NOMO-1 treated with DMSO at 0.1 percent for 48 hours (cell line): ENCODE data around the gene ANKRD36C.
"Not testable (repeated sequence)": the region's sequence is repeated elsewhere in the genome, so short reads cannot be mapped to it uniquely, and the experiment has no call there.

Experiments
- DNase-seq: peaks from one replicate; lab custom pipeline; 2025; ENCODE audit not compliant: unreplicated experiment; lab: John Stamatoyannopoulos, UW

ANKRD36C gene

DNA sequence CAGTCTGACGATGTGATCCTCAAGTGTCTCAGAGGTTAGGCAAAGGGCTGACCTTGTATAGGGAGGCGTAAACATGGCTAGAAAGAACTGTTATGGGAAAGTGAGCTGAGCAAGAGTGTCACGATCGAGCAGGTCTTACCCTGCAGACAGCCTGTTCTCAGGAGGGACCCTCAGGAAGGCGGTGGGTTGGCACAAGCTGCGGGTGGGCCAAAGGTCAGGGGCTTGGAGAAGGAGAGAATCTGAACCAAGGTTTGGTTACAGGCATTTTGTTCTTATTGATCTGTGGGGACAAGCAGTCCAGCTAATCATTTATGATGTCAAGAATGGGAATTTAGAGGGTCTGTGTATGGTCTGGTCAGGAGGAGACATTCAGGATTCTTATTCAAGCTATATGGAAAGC, 16.4 kb upstream of the ANKRD36C start:
- not testable (repeated sequence) for DNase-seq

DNA sequence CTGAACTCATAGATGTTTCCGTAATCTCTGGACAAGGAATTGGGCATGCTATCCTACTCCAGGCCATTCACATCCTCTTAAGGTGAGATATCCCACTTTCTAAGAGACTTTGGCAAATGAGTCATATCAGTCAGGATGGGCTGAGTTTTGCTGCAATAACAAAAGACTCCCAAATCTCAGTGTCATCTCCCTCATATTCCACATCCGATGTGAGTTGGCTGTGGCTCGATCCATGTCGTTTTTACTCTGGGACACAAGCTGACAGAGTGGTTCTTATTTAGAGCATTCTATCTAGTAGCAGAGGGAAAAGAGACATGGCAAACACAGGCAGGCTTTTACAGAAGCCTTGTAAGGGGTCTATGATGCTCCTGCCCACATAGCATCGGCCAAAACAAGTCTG, 14.6 kb upstream of the ANKRD36C start:
- not testable (repeated sequence) for DNase-seq

DNA sequence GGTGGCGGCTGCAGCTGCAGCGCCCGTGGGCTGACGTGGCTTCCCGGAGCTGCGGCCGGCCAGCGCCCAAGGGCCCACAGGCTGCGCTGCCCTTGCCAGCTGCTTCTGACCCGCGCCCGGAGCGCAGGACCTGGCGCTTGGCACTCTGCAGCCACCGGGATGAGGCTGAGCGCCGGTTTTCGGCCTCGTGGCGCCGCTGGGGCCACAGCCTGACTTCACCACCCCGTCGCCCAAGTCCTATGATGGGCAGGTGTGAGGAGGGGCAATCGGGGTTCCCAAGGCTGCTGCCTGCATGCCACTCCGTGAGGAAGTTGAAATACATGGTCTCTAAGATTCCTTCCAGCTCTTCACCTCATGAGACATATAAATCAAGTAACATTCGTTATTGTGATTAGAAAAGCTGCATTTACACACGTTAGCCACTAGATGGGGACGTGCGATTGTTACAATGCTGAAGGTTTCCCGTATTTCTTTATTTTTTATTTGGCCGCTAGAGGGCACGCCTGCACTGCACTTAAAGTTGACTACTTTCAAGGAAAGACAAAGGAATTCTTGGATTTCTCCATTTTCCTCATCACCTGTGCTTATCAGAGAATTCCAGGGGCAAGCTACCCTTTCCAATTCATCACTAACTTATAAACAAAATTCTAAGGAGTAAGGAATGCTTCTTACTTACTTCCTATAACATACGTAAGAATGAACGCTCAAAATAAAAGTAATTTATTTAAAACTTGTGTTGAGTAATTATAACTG, 1.1 kb upstream of the ANKRD36C start:
- not testable (repeated sequence) for DNase-seq

DNA sequence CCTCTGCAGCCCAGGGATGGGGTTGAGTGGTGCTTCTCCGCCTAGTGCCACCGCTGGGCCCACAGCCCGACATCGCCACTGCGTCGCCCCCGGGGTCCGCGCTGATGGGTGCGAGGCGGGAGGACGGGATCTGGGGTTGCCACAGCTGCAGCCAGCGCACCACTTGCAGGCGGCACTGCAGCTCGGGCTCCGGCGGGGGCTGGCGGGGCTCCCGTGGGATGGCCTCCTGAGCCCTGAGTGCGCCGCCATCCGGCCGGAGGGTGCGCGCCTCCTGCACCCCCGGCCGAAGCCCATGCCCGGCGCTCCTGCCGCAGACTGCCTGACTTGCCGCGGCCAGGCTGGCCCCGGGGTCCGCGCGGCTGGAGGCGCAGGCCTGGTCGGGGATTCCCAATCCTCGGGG, 478 bp upstream of the ANKRD36C start:
- DNase-seq = not testable (repeated sequence)

DNA sequence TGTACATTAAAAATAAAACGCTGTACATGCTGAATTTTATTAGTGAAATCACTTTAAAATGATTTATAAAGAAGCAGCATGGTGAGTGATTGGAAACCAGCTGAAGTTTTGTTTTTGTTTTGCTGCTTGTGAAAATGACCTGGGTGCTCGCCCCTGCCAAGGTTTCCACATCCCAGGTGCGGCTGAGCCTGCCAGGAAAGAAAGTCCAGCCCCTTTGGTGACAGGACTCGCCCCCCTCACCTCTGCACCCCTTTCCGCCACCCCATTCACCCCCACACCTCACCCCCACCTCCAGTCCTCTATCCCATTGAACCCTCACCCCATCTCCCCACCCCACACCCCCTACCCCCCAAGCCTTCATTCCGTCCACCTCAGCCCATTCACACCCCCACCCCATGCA, 740 bp downstream of the ANKRD36C start:
- DNase-seq = not testable (repeated sequence)

DNA sequence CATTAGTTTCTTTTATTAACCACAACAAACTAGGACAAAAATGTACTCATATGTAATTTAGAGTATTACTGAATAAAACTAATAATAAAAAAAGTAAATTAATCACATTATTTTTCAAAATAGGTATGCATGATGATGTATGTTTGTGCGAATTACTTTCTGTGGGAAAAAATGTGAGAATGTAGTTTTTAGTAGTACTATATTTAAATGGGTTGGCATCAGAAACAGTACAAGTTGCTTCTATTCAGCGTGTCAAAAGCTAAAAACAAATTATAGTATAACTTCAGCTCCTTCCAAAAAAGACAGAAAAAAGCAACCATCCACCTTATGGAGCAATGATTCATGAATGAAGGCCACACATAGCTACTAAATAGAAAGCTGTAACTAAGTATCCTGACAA, 40.0 kb downstream of the ANKRD36C start:
- not testable (repeated sequence) for DNase-seq

DNA sequence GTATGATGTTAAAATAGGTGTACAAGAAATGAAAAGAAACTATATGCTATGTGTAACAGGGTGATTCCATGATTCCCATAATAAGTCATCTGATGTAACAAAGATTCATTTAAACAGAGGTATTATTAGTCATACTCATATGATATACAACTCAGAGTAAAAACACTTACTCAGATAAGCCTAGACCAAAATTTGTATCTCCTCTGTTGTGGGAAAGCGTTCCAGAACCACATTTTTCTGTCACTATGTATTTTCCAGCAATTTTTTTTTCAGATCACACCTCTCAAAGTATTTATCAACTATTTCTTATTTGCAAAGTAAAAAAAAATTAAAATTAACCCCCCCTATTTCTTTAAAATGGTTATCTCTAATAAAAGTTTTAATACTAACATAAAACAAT, 43.6 kb downstream of the ANKRD36C start:
- not testable (repeated sequence) for DNase-seq

DNA sequence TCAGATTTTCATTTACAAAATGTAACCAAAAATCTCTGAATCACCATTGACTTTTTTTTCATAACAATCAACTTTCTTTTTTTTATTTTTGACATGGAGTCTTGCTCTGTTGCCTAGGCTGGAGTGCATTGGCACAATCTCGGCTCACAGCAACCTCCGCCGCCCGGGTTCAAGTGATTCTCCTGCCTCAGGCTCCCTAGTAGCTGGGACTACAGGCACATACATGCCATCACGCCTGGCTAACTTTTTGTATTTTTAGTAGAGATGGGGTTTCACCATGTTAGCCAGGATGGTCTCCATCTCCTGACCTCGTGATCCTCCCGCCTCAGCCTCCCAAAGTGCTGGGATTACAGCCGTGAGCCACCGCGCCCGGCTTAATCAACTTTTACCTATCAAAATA, 51.7 kb downstream of the ANKRD36C start:
- not testable (repeated sequence) for DNase-seq

DNA sequence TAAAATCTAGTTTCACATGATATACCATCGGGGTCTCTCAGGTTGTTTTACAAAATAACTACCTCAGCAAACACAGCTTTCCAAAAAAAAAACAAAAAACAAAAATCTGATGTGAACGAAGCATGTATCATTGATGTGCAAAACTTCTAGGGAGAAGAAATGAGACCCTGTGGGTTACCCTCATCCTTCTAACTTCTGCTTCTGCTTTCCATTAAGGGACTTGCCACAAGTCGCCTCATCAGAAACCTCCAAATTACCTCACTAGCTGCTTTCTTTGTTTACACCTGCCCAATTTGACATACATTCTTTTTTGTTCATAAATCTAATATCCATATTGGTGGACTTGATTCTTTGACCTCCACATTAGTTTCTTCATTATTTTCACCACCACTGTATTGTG, 60.9 kb downstream of the ANKRD36C start:
- not testable (repeated sequence) for DNase-seq

DNA sequence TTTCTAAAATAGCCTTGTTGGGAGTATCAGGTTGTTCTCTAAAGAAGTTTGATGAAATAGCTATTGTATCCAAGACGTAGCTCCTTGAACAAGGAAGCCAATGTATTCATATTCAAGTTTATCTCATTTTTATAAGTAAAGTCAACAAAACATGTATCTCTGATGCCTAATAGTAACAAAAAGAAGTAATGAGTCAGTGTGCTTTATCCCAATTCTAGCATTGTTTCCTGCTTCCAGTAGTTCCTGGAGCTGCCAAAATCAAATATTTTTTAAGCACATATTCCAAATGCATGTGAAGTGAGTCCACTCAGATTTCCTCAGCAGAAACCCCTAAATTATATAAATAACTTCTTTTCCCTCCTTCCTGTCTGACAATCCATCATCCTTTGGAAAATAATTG, 74.6 kb downstream of the ANKRD36C start:
- DNase-seq = not testable (repeated sequence)

DNA sequence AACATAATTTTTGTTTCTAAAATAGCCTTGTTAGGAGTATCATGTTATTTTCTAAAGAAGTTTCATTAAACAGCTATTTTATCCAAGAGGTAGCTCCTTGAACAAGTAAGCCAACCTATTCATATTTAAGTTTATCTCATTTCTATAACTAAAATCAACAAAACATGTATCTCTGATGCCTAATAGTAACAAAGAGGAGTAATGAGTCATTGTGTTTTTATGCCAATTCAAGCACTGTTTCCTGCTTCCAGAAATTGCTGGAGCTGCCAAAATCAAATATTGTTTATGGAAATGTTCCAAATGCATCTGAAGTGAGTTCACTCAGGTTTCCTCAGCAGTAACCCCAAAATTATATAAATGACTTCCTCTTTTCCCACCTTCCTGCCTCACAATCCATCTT, 76.5 kb downstream of the ANKRD36C start:
- not testable (repeated sequence) for DNase-seq

DNA sequence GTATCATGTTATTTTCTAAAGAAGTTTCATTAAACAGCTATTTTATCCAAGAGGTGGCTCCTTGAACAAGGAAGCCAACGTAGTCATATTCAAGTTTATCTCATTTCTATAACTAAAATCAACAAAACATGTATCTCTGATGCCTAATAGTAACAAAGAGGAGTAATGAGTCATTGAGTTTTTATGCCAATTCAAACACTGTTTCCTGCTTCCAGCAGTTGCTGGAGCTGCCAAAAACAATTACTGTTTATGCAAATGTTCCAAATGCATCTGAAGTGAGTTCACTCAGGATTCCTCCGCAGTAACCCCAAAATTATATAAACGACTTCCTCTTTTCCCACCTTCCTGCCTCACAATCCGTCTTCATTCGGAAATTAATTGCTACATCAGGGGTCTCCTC, 80.2 kb downstream of the ANKRD36C start:
- DNase-seq = not testable (repeated sequence)

DNA sequence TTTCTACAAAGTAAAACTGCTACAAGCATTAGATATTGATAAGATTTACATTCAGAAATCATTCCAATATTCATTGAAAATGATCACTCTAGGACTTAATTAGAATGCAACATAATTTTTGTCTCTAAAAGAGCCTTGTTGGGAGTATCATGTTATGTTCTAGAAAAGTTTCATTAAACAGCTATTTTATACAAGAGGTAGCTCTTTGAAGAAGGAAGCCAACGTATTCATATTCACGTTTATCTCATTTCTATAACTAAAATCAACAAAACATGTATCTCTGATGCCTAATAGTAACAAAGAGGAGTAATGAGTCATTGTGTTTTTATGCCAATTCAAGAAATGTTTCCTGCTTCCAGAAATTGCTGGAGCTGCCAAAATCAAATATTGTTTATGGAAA, 97.2 kb downstream of the ANKRD36C start:
- DNase-seq = not testable (repeated sequence)

DNA sequence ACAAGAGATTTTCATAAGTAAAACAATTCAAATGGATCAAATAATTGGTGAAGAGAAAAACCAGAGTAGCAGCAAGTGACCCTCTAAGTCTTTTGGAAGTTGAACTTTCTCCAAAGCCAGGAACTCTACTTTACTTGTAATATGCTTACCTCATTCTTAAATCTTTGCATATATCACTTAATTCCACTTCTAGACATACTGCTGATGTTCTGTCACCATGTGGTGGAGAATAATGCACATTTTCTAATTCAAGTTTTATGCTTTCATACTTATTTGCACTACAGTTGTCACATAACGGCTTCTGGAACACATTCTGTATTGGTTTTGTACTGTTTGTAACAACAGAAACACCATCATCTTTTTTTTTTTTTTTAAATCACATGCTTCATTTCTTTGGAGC, 123.7 kb downstream of the ANKRD36C start:
- not testable (repeated sequence) for DNase-seq

DNA sequence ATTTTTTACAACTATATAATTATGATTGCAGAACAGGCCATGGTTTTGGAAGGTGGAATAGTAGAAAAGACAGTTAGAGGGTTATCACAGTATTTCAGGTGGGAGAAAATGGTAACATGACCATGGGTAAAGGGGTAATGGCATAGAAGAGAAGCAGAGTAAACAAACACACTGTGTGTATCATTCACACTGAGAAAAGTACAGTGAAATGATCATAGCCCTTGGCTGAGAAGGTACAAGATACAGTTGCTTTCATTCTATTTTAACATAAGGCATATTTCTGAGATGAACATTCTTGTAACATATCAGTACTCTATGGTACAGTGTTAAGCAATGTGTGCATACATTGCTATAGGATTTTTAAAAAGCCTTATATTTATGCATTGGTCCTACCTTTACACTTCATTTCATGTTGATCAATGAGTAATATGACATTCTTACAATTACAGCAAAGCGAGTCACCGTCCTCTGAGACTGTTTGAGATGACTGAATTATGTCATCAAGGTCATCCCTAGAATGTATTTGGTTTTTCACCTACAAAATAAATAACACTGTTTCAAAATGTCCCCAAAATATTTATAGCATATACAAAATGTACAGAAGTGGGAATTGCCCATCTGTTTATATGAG, 124.5 kb downstream of the ANKRD36C start:
- DNase-seq = not testable (repeated sequence)

DNA sequence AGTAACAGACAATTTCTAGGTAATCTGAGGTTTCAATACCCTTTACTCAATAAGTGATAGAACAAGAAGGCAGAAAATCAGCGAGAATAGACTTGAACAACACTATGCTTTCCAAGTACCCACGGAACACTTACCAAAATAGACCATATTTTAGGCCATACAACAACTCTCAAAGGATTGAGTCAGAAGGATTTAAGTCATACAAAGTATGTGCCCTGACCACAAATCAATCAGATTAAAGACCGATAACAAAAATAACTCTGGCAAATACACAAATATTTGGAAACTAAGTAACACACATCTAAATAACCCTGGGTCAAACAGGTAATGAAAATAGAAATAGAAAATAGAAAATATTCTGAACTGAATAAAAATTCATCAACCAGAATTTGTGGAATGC, 129.5 kb downstream of the ANKRD36C start:
- DNase-seq = not testable (repeated sequence)

DNA sequence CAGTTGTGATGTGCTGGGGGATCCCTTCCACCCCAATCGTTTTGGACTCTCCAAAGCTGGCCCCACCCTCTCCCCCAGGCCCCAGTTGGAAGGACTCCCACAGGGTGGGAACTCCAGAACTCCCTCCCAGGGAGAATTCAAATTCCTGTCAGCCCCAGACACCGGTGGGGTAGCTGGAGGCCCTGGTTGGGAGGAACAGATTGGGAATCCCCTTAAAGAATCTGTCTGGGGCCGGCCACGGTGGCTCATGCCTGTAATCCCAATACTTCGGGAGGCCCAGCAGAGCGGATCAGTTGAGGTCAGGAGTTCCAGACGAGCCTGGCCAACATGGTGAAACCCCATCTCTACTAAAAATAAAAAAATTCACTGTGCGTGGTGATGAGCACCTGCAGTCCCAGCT, 155.5 kb downstream of the ANKRD36C start:
- DNase-seq = no peak

DNA sequence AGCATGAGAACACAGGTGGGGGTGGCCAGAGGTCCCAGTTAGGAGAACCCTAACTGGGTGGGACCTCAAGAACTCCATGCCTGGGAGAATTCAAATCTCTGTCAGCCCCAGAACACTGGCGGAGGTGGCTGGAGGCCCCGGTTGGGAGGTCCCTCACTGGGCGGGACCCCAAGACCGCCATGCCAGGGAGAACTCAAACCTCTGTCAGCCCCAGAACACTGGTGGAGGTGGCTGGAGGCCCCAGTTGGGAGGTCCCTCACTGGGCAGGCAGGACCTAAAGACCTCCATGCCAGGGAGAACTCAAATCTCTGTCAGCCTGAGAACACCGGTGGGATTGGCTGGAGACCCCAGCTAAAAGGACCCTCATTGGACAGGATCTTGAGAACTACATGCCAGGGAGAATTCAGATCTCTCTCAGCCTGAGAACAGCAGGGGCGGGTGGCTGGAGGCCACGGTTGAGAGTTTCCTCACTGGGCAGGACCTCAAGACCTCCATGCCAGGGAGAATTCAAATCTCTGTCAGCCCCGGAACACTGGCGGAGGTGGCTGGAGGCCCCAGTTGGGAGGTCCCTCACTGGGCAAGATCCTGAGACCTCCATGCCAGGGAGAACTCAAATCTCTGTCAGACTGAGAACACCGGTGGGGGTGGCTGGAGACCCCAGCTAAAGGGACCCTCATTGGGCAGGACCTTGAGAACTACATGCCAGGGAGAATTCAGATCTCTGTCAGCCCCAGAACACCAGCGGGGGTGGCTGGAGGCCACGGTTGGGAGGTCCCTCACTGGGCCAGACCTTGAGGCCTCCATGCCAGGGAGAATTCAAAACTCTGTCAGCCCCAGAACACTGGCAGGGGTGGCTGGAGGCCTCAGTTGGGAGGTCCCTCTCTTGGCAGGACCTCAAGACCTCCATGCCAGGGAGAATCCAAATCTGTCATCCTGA, 157.3 kb downstream of the ANKRD36C start:
- not testable (repeated sequence) for DNase-seq

DNA sequence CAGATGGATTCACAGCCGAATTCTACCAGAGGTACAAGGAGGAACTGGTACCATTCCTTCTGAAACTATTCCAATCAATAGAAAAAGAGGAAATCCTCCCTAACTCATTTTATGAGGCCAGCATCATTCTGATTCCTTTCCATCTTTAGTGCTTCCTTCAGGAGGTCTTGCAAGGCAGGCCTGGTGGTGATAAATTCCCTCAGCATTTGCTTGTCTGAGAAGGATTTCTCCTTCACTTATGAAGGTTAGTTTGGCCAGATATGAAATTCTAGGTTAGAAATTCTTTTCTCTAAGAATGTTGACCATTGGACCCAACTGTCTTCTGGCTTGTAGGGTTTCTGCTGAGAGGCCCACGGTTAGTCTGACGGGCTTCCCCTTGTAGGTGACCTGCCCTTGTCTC, 167.4 kb downstream of the ANKRD36C start:
- DNase-seq = not testable (repeated sequence)

DNA sequence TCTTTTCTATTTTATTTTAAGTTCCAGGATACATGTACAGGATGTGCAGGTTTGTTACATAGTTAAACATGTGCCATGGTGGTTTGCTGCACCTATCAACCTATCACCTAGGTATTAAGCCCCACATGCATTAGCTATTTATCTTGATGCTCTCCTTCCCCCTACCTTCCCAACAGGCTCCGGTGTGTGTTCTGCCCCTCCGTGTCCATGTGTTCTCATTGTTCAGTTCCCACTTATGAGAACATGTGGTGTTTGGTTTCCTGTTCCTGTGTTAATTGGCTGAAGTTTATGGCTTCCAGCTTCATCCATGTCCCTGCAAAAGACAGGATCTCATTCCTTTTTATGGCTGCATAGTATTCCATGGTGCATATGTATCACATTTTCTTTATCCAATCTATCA, 174.1 kb downstream of the ANKRD36C start:
- DNase-seq = not testable (repeated sequence)

DNA sequence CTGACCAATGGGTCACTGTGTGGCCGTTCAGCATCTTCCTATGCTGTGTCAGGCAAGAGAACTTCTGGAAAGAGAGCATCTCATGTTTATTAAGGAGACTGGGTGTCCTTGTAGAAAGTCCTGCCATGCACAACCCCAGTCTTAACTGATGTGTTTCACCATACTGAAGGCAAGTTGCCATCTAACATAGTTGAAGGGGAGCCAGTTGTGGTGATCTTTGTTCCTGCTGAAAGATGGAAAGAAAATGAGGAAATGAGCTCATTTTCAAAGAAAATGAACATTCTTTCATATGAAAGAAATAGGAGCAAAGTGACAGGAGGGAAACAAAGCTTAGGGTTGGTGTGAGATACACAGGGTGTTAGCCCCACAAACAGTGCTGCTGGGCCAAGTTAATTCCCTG, 178.3 kb downstream of the ANKRD36C start:
- not testable (repeated sequence) for DNase-seq
